Measurements from ENCODE around the gene SRA1. TPM values are rescaled to one million over a fixed set of nuclear protein-coding genes. Genes with fewer than 3 reads are reported as not detected.

The SRA1 gene
- total RNA-seq, 1 experiment from 2014 or later = 48.6 TPM

DNA sequence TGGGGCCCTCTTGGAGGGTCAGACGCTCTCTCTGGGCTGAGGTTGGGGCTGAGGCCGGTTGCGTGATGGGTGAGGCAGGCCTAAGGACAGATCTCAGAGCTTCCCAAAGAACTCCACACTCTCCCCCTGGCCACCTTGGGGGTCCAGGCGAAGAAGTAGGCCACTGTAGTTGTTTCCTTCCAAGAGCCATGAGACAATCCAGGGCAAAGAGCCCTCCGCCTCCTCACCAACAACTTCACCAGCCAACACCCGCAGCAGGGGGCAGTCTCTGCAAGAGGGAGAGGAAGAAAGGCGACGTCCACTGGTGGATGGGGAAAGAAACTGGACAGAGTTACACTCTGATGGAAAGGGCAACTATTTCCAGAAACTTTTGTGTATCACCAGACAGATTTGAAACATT, 18.0 kb upstream of the SRA1 start:
- TF ChIP-seq CTCF (conservative IDR thresholded peaks at IDR 0.05; ENCODE audit: low read depth, low read length) = peak; percentile 63
- no peak for TF ChIP-seq EZH2phosphoT487 (IDR thresholded peaks at IDR 0.05; ENCODE audit: borderline replicate concordance, low read length)
- ChIA-PET CTCF (no interaction called here), POLR2A (ENCODE audit: unreplicated experiment) (no interaction called here)
- Histone ChIP-seq H3K4me1 (ENCODE audit: insufficient read depth, low read length) (no peaks in the 10 kb centered on the region), H3K9me2 (replicated peaks; ENCODE audit: low read length) (no peaks in the 10 kb centered on the region), H3K79me2 (ENCODE audit: low read length) (no peaks in the 10 kb centered on the region), H4K20me1 (ENCODE audit: low read length) (no peaks in the 10 kb centered on the region), H3K4me2 (ENCODE audit: low read length) (no peak overlapping the region), H3K36me3 (ENCODE audit: low read depth, low read length) (no peaks in the 10 kb centered on the region), H3K27ac (ENCODE audit: low read length) (no peak overlapping the region), H3K9ac (ENCODE audit: low read length) (no peak overlapping the region), H3K9me3 (ENCODE audit: low read length) (no peaks in the 10 kb centered on the region), H2AFZ (ENCODE audit: low read length) (no peak overlapping the region), H3F3A (ENCODE audit: low read length, unreplicated experiment) (no peaks in the 10 kb centered on the region), H3K4me3 (ENCODE audit: low read length) (no peak overlapping the region), H3K27me3 (ENCODE audit: low read length) (no peaks in the 10 kb centered on the region)
- intact Hi-C loops (cut with micrococcal nuclease) = no loop called here
- ATAC-seq (peak; percentile 78), DNase-seq (peak; percentile 54)
- no TSS peak for BruUV-seq (replicated peaks)

- Histone ChIP-seq H3K4me3 (ENCODE audit: low read length) (no peak overlapping the region), H3K4me1 (ENCODE audit: insufficient read depth, low read length) (no peaks in the 10 kb centered on the region), H3K79me2 (ENCODE audit: low read length) (no peaks in the 10 kb centered on the region), H3K9ac (ENCODE audit: low read length) (no peak overlapping the region), H3F3A (ENCODE audit: low read length, unreplicated experiment) (no peaks in the 10 kb centered on the region), H3K9me3 (ENCODE audit: low read length) (no peaks in the 10 kb centered on the region), H3K4me2 (ENCODE audit: low read length) (no peak overlapping the region), H3K27me3 (ENCODE audit: low read length) (no peaks in the 10 kb centered on the region), H3K9me2 (replicated peaks; ENCODE audit: low read length) (no peaks in the 10 kb centered on the region), H2AFZ (ENCODE audit: low read length) (no peak overlapping the region), H3K36me3 (ENCODE audit: low read depth, low read length) (no peaks in the 10 kb centered on the region), H3K27ac (ENCODE audit: low read length) (no peak overlapping the region), H4K20me1 (ENCODE audit: low read length) (no peaks in the 10 kb centered on the region)
- CTCF ChIA-PET = no interaction called here
- TF ChIP-seq EZH2 (IDR thresholded peaks at IDR 0.05; ENCODE audit: low read length, unreplicated experiment) = no peak
- TF ChIP-seq CTCF (conservative IDR thresholded peaks at IDR 0.05; ENCODE audit: low read depth, low read length) = no peak
- TF ChIP-seq EZH2phosphoT487 (IDR thresholded peaks at IDR 0.05; ENCODE audit: borderline replicate concordance, low read length) = no peak
- ATAC-seq = no peak
- BruUV-seq (replicated peaks) = no TSS peak
- POLR2A ChIA-PET (ENCODE audit: unreplicated experiment) = no interaction called here
- intact Hi-C loops (cut with micrococcal nuclease) = no loop called here
- no peak for DNase-seq
These were observed 16.9 kb upstream of the SRA1 start for GRCh38 chr5:140574165-140574564.

GRCh38 chr5:140573683-140574082, 16.4 kb upstream of the SRA1 start:
- H4K20me1 ChIP-seq (ENCODE audit: low read length) = no peaks in the 10 kb centered on the region
- no peak overlapping the region for H3K9ac ChIP-seq (ENCODE audit: low read length)
- no peak overlapping the region for H3K4me2 ChIP-seq (ENCODE audit: low read length)
- no peaks in the 10 kb centered on the region for H3K79me2 ChIP-seq (ENCODE audit: low read length)
- no peaks in the 10 kb centered on the region; the same call in 1 of the 2 replicates for H3K36me3 ChIP-seq (ENCODE audit: low read depth, low read length)
- no peak overlapping the region for H3K27ac ChIP-seq (ENCODE audit: low read length)
- no peaks in the 10 kb centered on the region for H3K4me1 ChIP-seq (ENCODE audit: insufficient read depth, low read length)
- no peak overlapping the region for H3K4me3 ChIP-seq (ENCODE audit: low read length)
- DNase-seq (no peak), ATAC-seq (no peak)
- no peaks in the 10 kb centered on the region for H3K27me3 ChIP-seq (ENCODE audit: low read length)
- no peaks in the 10 kb centered on the region for H3K9me3 ChIP-seq (ENCODE audit: low read length)
- ChIA-PET CTCF (no interaction called here), POLR2A (ENCODE audit: unreplicated experiment) (no interaction called here)
- no peak overlapping the region for H2AFZ ChIP-seq (ENCODE audit: low read length)
- intact Hi-C loops (cut with micrococcal nuclease) = no loop called here
- no peaks in the 10 kb centered on the region for H3K9me2 ChIP-seq (replicated peaks; ENCODE audit: low read length)
- TF ChIP-seq EZH2 (IDR thresholded peaks at IDR 0.05; ENCODE audit: low read length, unreplicated experiment) = no peak
- TF ChIP-seq CTCF (conservative IDR thresholded peaks at IDR 0.05; ENCODE audit: low read depth, low read length) = no peak
- TF ChIP-seq EZH2phosphoT487 (IDR thresholded peaks at IDR 0.05; ENCODE audit: borderline replicate concordance, low read length) = no peak
- no peaks in the 10 kb centered on the region for H3F3A ChIP-seq (ENCODE audit: low read length, unreplicated experiment)
- BruUV-seq (replicated peaks) = no TSS peak
